HG03521 (cell line): ENCODE results near the gene ROBO1.

Experiments used
- ATAC-seq: cut with Tn5 transposase; IDR thresholded peaks from one replicate; pipeline ENCODE4 v1.9.1; 2021; ENCODE audit warnings: mild to moderate bottlenecking, moderate library complexity; ENCODE audit not compliant: unreplicated experiment

The ROBO1 gene

GRCh38 chr3:78993375-78993774 is 774.4 kb downstream of the ROBO1 start:
- no peak for ATAC-seq

GRCh38 chr3:78992830-78993229 is 775.0 kb downstream of the ROBO1 start:
- ATAC-seq, result no peak

- no peak for ATAC-seq
These were observed 775.4 kb downstream of the ROBO1 start for GRCh38 chr3:78992400-78992799.

GRCh38 chr3:78991656-78992055 is 776.1 kb downstream of the ROBO1 start:
- no peak for ATAC-seq

- ATAC-seq, result no peak
These were observed 777.6 kb downstream of the ROBO1 start for GRCh38 chr3:78990156-78990555.

GRCh38 chr3:78988324-78988723 is 779.5 kb downstream of the ROBO1 start:
- ATAC-seq, result no peak

GRCh38 chr3:78986416-78987101 is 781.2 kb downstream of the ROBO1 start:
- ATAC-seq, result no peak

- no peak for ATAC-seq
These were observed 781.8 kb downstream of the ROBO1 start for GRCh38 chr3:78985981-78986380.

GRCh38 chr3:78979028-78979427 is 788.8 kb downstream of the ROBO1 start:
- no peak for ATAC-seq

GRCh38 chr3:78978037-78978436 is 789.8 kb downstream of the ROBO1 start:
- ATAC-seq, result no peak

- no peak for ATAC-seq
These were observed 790.7 kb downstream of the ROBO1 start for GRCh38 chr3:78977073-78977472.

- no peak for ATAC-seq
These were observed 791.6 kb downstream of the ROBO1 start for GRCh38 chr3:78976200-78976599.

- ATAC-seq, result no peak
These were observed 793.5 kb downstream of the ROBO1 start for GRCh38 chr3:78974181-78974790.

- ATAC-seq, result no peak
These were observed 795.0 kb downstream of the ROBO1 start for GRCh38 chr3:78972617-78973301.

- ATAC-seq, result no peak
These were observed 797.1 kb downstream of the ROBO1 start for GRCh38 chr3:78970656-78971055.

GRCh38 chr3:78969483-78969882 is 798.3 kb downstream of the ROBO1 start:
- ATAC-seq, result no peak

- ATAC-seq, result no peak
These were observed 800.7 kb downstream of the ROBO1 start for GRCh38 chr3:78967061-78967460.

GRCh38 chr3:78963771-78964170 is 804.0 kb downstream of the ROBO1 start:
- ATAC-seq, result no peak

GRCh38 chr3:78957456-78957855 is 810.3 kb downstream of the ROBO1 start:
- no peak for ATAC-seq

- no peak for ATAC-seq
These were observed 816.4 kb downstream of the ROBO1 start for GRCh38 chr3:78951342-78951945.

- no peak for ATAC-seq
These were observed 826.2 kb downstream of the ROBO1 start for GRCh38 chr3:78941587-78941986.

GRCh38 chr3:78940626-78941025 is 827.2 kb downstream of the ROBO1 start:
- no peak for ATAC-seq
